HG02759 (cell line): ENCODE measurements around the gene TOX2.

Experiments used
- ATAC-seq: cut with Tn5 transposase; IDR thresholded peaks from one replicate; pipeline ENCODE4 v1.9.1; 2021; ENCODE audit warnings: mild to moderate bottlenecking, moderate library complexity; ENCODE audit not compliant: unreplicated experiment

The TOX2 gene

DNA sequence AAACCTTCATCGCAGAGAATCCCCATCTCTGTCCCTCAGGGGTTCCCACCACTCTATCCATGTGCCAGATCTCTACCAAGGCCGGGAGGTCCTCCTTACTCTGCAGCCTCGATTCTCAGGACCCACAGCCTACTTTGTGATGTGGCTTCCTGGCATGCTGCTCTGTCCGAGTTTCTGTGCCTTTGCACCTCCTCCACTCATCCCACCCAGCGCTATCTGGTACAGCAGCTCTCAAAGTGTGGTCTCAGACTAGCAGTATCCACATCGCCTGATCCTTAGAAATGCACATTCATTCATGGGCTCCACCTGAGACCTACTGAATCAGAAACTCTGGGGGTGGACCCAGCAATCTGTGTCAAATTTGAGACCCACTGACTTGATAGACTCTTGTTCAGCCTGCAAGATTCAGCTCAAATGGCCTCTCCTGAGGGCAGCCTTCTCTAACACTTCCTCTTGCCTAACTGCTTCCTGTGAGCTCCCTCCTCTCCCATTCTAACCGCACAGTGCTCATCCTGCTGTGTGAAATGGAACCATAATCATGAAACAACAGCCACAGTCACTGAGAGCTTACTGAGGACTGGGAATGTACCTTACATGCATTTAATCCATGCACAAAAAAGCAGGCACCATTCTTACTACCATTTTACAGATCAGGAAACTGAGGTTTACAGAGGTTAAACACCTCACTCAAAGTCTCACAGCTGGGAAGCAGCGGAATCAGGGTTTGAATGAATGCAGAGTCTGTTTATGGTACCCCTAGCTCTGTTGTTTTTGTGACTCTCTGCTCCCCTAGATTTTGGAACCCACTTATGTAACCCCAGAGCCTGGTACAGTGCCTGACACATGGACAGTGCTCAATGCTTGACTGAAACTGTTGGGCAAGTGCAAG lies 202.9 kb downstream of the TOX2 start:
- no peak for ATAC-seq

DNA sequence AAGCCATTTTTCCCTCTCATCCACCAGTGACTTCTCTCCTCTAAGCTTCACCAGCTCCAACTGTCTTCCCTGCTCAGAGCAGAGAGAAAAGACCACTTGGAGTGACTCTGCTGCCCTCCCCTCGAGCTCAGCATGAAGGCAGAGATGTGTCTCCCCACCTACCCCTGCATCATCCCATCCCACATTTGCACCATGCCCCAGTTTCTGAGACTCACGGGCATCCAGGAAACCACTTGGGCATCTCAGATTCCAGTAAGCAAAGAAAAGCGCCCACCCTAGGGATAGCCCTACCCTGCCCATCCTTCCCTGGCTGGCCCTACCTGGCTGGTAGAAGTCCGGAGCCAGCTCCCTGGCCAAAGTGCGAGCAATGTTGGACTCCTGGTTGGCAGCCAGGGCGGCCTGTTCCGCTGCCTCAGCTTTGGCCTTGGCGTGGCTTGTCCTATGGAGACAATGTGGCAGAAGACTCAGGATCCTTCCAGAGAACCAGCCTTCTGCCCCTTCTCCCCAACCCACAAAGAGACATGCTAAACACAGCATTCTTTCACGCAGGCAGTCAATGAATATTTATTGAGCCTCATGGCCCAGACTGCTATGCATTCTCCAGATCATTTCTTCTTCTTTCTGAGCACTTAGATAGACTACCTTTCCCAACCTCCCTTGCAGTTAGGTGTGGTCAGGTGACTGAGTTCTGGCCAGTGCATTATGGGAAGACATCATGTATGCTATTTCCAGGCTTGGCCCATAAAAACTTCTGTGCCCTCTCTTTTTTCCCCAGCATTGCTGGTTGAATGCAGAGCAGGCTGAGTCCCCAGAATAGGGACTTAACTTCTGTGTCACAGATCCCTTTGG lies 203.8 kb downstream of the TOX2 start:
- ATAC-seq, result no peak
